Peyer's patch (tissue), 4 donors: Measurements from ENCODE around the gene ELL2.

Source experiments
- CTCF ChIP-seq, 6 experiments: fragments of 450-650 bp in 4 of 6; fragments of 200-600 bp in 2 of 6; sonication (generic) in 1 of 6; IDR thresholded peaks; one replicate each; pipeline ENCODE4 v1.5.1; 2017 to 2019; ENCODE audit warnings: antibody characterized with exemption in 6 of 6, mild to moderate bottlenecking in 3 of 6, moderate library complexity in 1 of 6
- POLR2A ChIP-seq, 2 donors: fragments of 450-650 bp; IDR thresholded peaks; one replicate each; pipeline ENCODE4 v1.5.1; 2017; ENCODE audit warnings: antibody characterized with exemption in 2 of 2, mild to moderate bottlenecking in 2 of 2, moderate library complexity in 2 of 2

DNA sequence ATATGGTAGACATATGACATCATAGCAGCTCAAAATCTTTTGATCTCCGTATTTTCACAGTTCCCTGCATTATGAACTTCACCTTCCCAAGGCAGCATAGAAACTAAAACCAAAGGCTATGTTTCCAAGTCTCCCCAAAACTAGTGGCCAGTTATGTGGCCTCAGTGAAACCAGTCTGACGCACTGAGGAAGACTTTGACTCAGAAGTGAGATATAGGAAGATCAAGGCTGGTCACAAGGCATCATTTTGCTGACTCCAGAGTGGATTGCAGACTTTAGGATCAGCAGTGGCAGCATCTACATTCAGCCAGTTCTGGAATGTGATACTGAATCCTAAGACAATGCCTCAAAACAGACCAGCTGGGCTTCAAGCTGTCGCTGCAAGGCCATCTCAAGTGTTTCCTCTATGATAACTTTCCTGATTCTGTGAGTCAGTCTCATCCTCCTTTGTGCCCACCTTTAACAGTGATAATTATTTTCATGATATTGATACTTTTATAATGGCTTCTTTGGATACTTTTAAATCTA lies 34.4 kb upstream of the ELL2 start:
- TF ChIP-seq CTCF (IDR thresholded peaks at IDR 0.05) (no peak), POLR2A (IDR thresholded peaks at IDR 0.05) (no peak)
